Endothelial cell of umbilical vein (primary cell): ENCODE results near the gene LAMA4. TPM values are rescaled to one million over a fixed set of nuclear protein-coding genes. Genes with fewer than 3 reads are reported as not detected.

Experiments used
- BruUV-seq: library from RNA; stranded (reverse); fragments of 400-500 nt; replicated peaks from 2 replicates; lab custom pipeline; 2021; lab: Mats Ljungman, UMichigan
- CTCF ChIA-PET: fragments of 300-600, 350-600 bp; sonication (Branson Sonifier 250); formaldehyde crosslinking; loops from one replicate; lab custom pipeline; 2021; ENCODE audit warnings: antibody characterized with exemption, inconsistent platforms; lab: Charles Lee
- POLR2A ChIA-PET: fragments of 300-600, 350-600 bp; sonication (Branson Sonifier 250); formaldehyde crosslinking; loops from one replicate; lab custom pipeline; 2021; ENCODE audit warnings: antibody characterized with exemption, inconsistent platforms; lab: Charles Lee
- DNase-seq: peaks from one replicate; pipeline ENCODE4 v3.0.0-alpha.2; 2011; ENCODE audit warnings: low read depth, low spot score
- FAIRE-seq: peaks from 2 replicates; lab custom pipeline; 2011; peaks lifted over from hg19 to GRCh38; lab: Jason Lieb, UNC
- H2AFZ ChIP-seq: 2 replicates; pipeline ENCODE4 v1.6.0; 2012; ENCODE audit warnings: low read depth, low read length, control low read depth, inconsistent platforms
- H3K27ac ChIP-seq: 2 replicates; pipeline ENCODE4 v1.5.1; 2011; ENCODE audit warnings: low read depth, mild to moderate bottlenecking, control low read depth, low read length, moderate library complexity; ENCODE audit not compliant: insufficient read depth
- H3K27me3 ChIP-seq, 2 experiments: 2 replicates each; pipeline versions ENCODE4 v1.6.0 to v1.6.1; 2011; ENCODE audit warnings: low read length in 2 of 2, mixed read lengths in 1 of 2; ENCODE audit not compliant: control insufficient read depth in 2 of 2, insufficient read depth in 2 of 2
- H3K36me3 ChIP-seq, 2 experiments: 2 replicates in 1 of 2; 3 replicates in 1 of 2; pipeline ENCODE4 v1.5.1; 2011; ENCODE audit warnings: low read length in 2 of 2, mild to moderate bottlenecking in 1 of 2, moderate library complexity in 1 of 2; ENCODE audit not compliant: control insufficient read depth in 2 of 2, insufficient read depth in 2 of 2; ENCODE audit errors: extremely low read depth in 1 of 2
- H3K4me1 ChIP-seq: 3 replicates; pipeline ENCODE4 v1.5.1; 2011; ENCODE audit warnings: mild to moderate bottlenecking, low read length; ENCODE audit not compliant: control insufficient read depth, insufficient read depth; ENCODE audit errors: extremely low read depth
- H3K4me2 ChIP-seq: 2 replicates; pipeline ENCODE4 v1.6.1; 2011; ENCODE audit warnings: low read length, control low read depth, mixed read lengths; ENCODE audit not compliant: insufficient read depth
- H3K4me3 ChIP-seq, 3 experiments: fragments of 200-600 bp in 1 of 3; sonication (generic), shearing (Covaris generic) in 1 of 3; replicated peaks in 1 of 3; 2 replicates each; pipeline ENCODE4 v1.5.1; 2011 to 2016; ENCODE audit warnings: control low read depth in 3 of 3, low read length in 3 of 3, mild to moderate bottlenecking in 2 of 3, inconsistent platforms in 1 of 3, low read depth in 1 of 3, moderate library complexity in 1 of 3; ENCODE audit not compliant: insufficient read depth in 1 of 3
- H3K79me2 ChIP-seq: 2 replicates; pipeline ENCODE4 v1.6.0; 2012; ENCODE audit warnings: low read length, inconsistent platforms; ENCODE audit not compliant: control insufficient read depth, insufficient read depth
- H3K9ac ChIP-seq: replicated peaks from 2 replicates; pipeline ENCODE3; 2011; ENCODE audit warnings: low read length, control low read depth; ENCODE audit not compliant: insufficient read depth; ENCODE audit errors: extremely low read depth
- H3K9me1 ChIP-seq: replicated peaks from 3 replicates; pipeline ENCODE4 v1.6.0; 2011; ENCODE audit warnings: mild to moderate bottlenecking, low read length; ENCODE audit not compliant: control insufficient read depth, insufficient read depth; ENCODE audit errors: extremely low read depth
- H3K9me3 ChIP-seq: replicated peaks from 2 replicates; pipeline ENCODE4 v1.5.1; 2012; ENCODE audit warnings: low read length, inconsistent platforms; ENCODE audit not compliant: control insufficient read depth, insufficient read depth
- H4K20me1 ChIP-seq: replicated peaks from 2 replicates; pipeline ENCODE3; 2011; ENCODE audit warnings: mild to moderate bottlenecking, low read length; ENCODE audit not compliant: control insufficient read depth, insufficient read depth; ENCODE audit errors: extremely low read depth
- CTCF ChIP-seq, 2 donors: IDR thresholded peaks; 1 replicate in 1 of 2; 2 replicates in 1 of 2; pipeline ENCODE4 v1.5.1; 2011; ENCODE audit warnings: low read length in 2 of 2, mild to moderate bottlenecking in 2 of 2, moderate library complexity in 2 of 2, control low read depth in 1 of 2, inconsistent platforms in 1 of 2, low read depth in 1 of 2; ENCODE audit not compliant: insufficient read depth in 1 of 2; ENCODE audit errors: extremely low read depth in 1 of 2
- EZH2 ChIP-seq: IDR thresholded peaks from 2 replicates; pipeline ENCODE4 v1.6.1; 2012; ENCODE audit warnings: borderline replicate concordance, low read depth, mild to moderate bottlenecking, moderate library complexity, low read length, inconsistent platforms; ENCODE audit not compliant: severe bottlenecking
- FOS ChIP-seq: IDR thresholded peaks from 2 replicates; pipeline ENCODE4 v1.6.1; 2011; ENCODE audit warnings: mild to moderate bottlenecking, low read length, moderate library complexity, borderline replicate concordance; ENCODE audit not compliant: insufficient read depth
- GATA2 ChIP-seq: IDR thresholded peaks from 2 replicates; pipeline ENCODE4 v1.7.0; 2011; ENCODE audit warnings: low read depth, mild to moderate bottlenecking, moderate library complexity, mixed read lengths, low read length; ENCODE audit not compliant: insufficient read length, insufficient read depth
- JUN ChIP-seq: IDR thresholded peaks from 2 replicates; pipeline ENCODE4 v1.6.1; 2011; ENCODE audit warnings: borderline replicate concordance, low read depth; ENCODE audit not compliant: insufficient read length, insufficient read depth
- MAX ChIP-seq: IDR thresholded peaks from 2 replicates; pipeline ENCODE4 v1.6.1; 2011; ENCODE audit not compliant: insufficient read depth, insufficient read length
- MYC ChIP-seq: IDR thresholded peaks from one replicate; pipeline ENCODE4 v1.6.1; 2011; ENCODE audit warnings: mild to moderate bottlenecking, low read depth, low read length
- POLR2A ChIP-seq: IDR thresholded peaks from 2 replicates; pipeline ENCODE4 v1.6.1; 2012; ENCODE audit warnings: low read depth, mild to moderate bottlenecking, control low read depth, low read length
- POLR2AphosphoS5 ChIP-seq: IDR thresholded peaks from 2 replicates; pipeline ENCODE4 v1.6.1; 2012; ENCODE audit warnings: low read depth, mild to moderate bottlenecking, control low read depth, low read length, moderate library complexity; ENCODE audit not compliant: insufficient read depth
- dilution Hi-C: fragments of 300-500 bp; cut with MboI; formaldehyde crosslinking; loops from one replicate; pipeline ENCODE4 v1.15.0; 2019; ENCODE audit warnings: low sequenced_read_pairs; ENCODE audit not compliant: extremely low pct_ligation_motif_present
- intact Hi-C: fragments of 100-400 bp; cut with micrococcal nuclease; formaldehyde crosslinking; loops from one replicate; pipeline ENCODE4 v1.10.0; 2022
- polyA plus RNA-seq, 4 experiments: library from polyadenylated mRNA; depleted of rRNA in 3 of 4; stranded (reverse) in 3 of 4; unstranded in 1 of 4; fragments of >200 nt; gene quantifications; 2 replicates each; pipeline versions ENCODE4 v1.2.1 to v1.2.3, GENCODE V29; 2011 to 2012; ENCODE audit warnings: missing spikeins in 1 of 4
- total RNA-seq: library from RNA; stranded (reverse); gene quantifications from 2 replicates; pipeline ENCODE4 v1.2.3, GENCODE V29; 2021

LAMA4 gene
- total and polyA plus RNA-seq, 2 donors (not counting 3 experiments of a cell fraction or from before 2014, with no cell fraction given): 384 to 629 TPM

GRCh38 chr6:112269979-112270566, 15.7 kb upstream of the LAMA4 start:
- Histone ChIP-seq H3K9me3 (no peaks in the 10 kb centered on the region), H2AFZ (no peak overlapping the region), H3K9ac (no peak overlapping the region), H4K20me1 (no peaks in the 10 kb centered on the region), H3K4me3 (no peak overlapping the region), H3K36me3 (no peaks in the 10 kb centered on the region), H3K9me1 (no peaks in the 10 kb centered on the region), H3K27me3 (peaks cover 0 to 2% of the 10 kb centered on the region in 2 experiments), H3K4me1 (peaks cover 14% of the 10 kb centered on the region), H3K4me2 (no peak overlapping the region), H3K27ac (no peak overlapping the region), H3K79me2 (no peaks in the 10 kb centered on the region)
- ChIA-PET CTCF (interaction anchor here (0.6 to 5.4 kb wide), 28 partner anchors 9 to 101 kb away, joined by 3 to 83 read pairs (median 5); partner anchors contain the start of gene LAMA4), POLR2A (interaction anchor here (2.2 kb wide), 1 partner anchor 16 kb away, joined by 12 read pairs; the partner anchor contains the start of gene LAMA4)
- no peak for FAIRE-seq
- dilution Hi-C loops: no loop called here
- intact Hi-C loops: loop anchor here (1.0 to 5.0 kb wide), 3 partner anchors 16 to 42 kb away; partner anchors contain the start of gene LAMA4
- no TSS peak for BruUV-seq
- TF ChIP-seq FOS: no peak
- TF ChIP-seq POLR2AphosphoS5: no peak
- no peak for TF ChIP-seq GATA2
- no peak for TF ChIP-seq JUN
- no peak for TF ChIP-seq POLR2A
- no peak for TF ChIP-seq MAX
- TF ChIP-seq EZH2: no peak
- TF ChIP-seq MYC: no peak
- TF ChIP-seq CTCF (IDR thresholded peaks at IDR 0.05; ENCODE audit: extremely low read depth in 1 of 2, insufficient read depth in 1 of 2, low read depth in 1 of 2, low read length in 2 of 2): no peak
- no peak for DNase-seq
